ENCODE data around the gene TMEM132E. TPM values are rescaled to one million over a fixed set of nuclear protein-coding genes. Genes with fewer than 3 reads are reported as not detected.

Gene TMEM132E
- total RNA-seq, 2 experiments from 2014 or later, result 0.07 TPM; not detected in 1

DNA sequence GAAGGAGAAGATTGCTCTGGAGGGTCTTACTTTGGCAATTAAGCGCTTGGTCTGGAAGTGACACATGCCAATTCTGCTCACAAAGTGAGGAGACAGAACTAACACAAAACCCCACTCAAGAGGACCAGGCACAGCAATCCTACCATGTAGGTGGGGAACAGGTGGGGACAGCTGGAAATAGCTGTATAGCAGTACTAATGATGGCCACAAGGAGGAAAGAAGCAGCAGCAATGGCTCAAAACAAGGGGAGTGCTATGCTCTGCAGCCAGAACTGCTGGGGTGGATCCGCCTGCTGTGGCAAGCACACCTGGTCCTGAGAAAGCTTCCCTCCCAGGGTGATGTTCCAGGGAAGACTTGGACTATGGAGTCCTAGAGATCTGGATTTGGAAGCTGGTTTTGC is 17.0 kb upstream of the TMEM132E start:
- intact Hi-C loops (cut with micrococcal nuclease), result no loop called here
- Mint-ChIP-seq H3K4me3 (no peak overlapping the region), H3K4me1 (ENCODE audit: low read depth) (no peaks in the 10 kb centered on the region), H3K9me3 (no peaks in the 10 kb centered on the region), H3K36me3 (ENCODE audit: low read depth) (no peaks in the 10 kb centered on the region), H3K27me3 (peaks cover 12% of the 10 kb centered on the region), H3K27ac (no peak overlapping the region)
- TF ChIP-seq, protein P1, sequence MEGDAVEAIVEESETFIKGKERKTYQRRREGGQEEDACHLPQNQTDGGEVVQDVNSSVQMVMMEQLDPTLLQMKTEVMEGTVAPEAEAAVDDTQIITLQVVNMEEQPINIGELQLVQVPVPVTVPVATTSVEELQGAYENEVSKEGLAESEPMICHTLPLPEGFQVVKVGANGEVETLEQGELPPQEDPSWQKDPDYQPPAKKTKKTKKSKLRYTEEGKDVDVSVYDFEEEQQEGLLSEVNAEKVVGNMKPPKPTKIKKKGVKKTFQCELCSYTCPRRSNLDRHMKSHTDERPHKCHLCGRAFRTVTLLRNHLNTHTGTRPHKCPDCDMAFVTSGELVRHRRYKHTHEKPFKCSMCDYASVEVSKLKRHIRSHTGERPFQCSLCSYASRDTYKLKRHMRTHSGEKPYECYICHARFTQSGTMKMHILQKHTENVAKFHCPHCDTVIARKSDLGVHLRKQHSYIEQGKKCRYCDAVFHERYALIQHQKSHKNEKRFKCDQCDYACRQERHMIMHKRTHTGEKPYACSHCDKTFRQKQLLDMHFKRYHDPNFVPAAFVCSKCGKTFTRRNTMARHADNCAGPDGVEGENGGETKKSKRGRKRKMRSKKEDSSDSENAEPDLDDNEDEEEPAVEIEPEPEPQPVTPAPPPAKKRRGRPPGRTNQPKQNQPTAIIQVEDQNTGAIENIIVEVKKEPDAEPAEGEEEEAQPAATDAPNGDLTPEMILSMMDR (IDR thresholded peaks at IDR 0.05), result peak; percentile 31
- ATAC-seq (peak; percentile 65), DNase-seq (no peak)
- POLR2A ChIA-PET, result no interaction called here
- CTCF ChIA-PET, result interaction anchor here (0.9 to 1.8 kb wide), 3 partner anchors 19 to 75 kb away, joined by 3 to 6 read pairs (median 4); no protein-coding TSS in a partner anchor

GRCh38 chr17:34565713-34566112 is 13.7 kb upstream of the TMEM132E start:
- no peaks in the 10 kb centered on the region for H3K4me1 Mint-ChIP-seq (ENCODE audit: low read depth)
- TF ChIP-seq, protein P1 (IDR thresholded peaks at IDR 0.05), result no peak
- H3K27ac Mint-ChIP-seq, result no peak overlapping the region
- H3K4me3 Mint-ChIP-seq, result no peak overlapping the region
- ChIA-PET CTCF (interaction anchor here (1.2 to 2.2 kb wide), 2 partner anchors 13 to 23 kb away, joined by 3 to 7 read pairs; partner anchors contain the start of gene TMEM132E), POLR2A (no interaction called here)
- no peaks in the 10 kb centered on the region for H3K36me3 Mint-ChIP-seq (ENCODE audit: low read depth)
- ATAC-seq, result no peak
- no peak for DNase-seq
- intact Hi-C loops (cut with micrococcal nuclease), result no loop called here
- peaks cover 16% of the 10 kb centered on the region for H3K27me3 Mint-ChIP-seq
- no peaks in the 10 kb centered on the region for H3K9me3 Mint-ChIP-seq

- ATAC-seq (no peak), DNase-seq (no peak)
- no peak overlapping the region for H3K4me3 Mint-ChIP-seq
- H3K4me1 Mint-ChIP-seq (ENCODE audit: low read depth), result no peaks in the 10 kb centered on the region
- ChIA-PET POLR2A (no interaction called here), CTCF (interaction anchor here (1.2 to 2.2 kb wide), 2 partner anchors 13 to 24 kb away, joined by 3 to 7 read pairs; partner anchors contain the start of gene TMEM132E)
- H3K36me3 Mint-ChIP-seq (ENCODE audit: low read depth), result no peaks in the 10 kb centered on the region
- intact Hi-C loops (cut with micrococcal nuclease), result no loop called here
- no peak overlapping the region for H3K27ac Mint-ChIP-seq
- H3K9me3 Mint-ChIP-seq, result no peaks in the 10 kb centered on the region
- TF ChIP-seq, protein P1 (IDR thresholded peaks at IDR 0.05), result no peak
- peaks cover 19% of the 10 kb centered on the region for H3K27me3 Mint-ChIP-seq
These were observed 13.2 kb upstream of the TMEM132E start for GRCh38 chr17:34566201-34566600.

- H3K4me3 Mint-ChIP-seq, result no peak overlapping the region
- H3K27ac Mint-ChIP-seq, result no peak overlapping the region
- H3K36me3 Mint-ChIP-seq (ENCODE audit: low read depth), result no peaks in the 10 kb centered on the region
- ChIA-PET POLR2A (no interaction called here), CTCF (interaction anchor here (1.2 to 2.2 kb wide), 3 partner anchors 11 to 25 kb away, joined by 3 to 7 read pairs (median 4); partner anchors contain the start of gene TMEM132E)
- H3K27me3 Mint-ChIP-seq, result peaks cover 19% of the 10 kb centered on the region
- intact Hi-C loops (cut with micrococcal nuclease), result no loop called here
- H3K4me1 Mint-ChIP-seq (ENCODE audit: low read depth), result no peaks in the 10 kb centered on the region
- DNase-seq (no peak), ATAC-seq (no peak)
- no peaks in the 10 kb centered on the region for H3K9me3 Mint-ChIP-seq
- TF ChIP-seq, protein P1 (IDR thresholded peaks at IDR 0.05), result no peak
These were observed 12.5 kb upstream of the TMEM132E start for GRCh38 chr17:34566873-34567272.

DNA sequence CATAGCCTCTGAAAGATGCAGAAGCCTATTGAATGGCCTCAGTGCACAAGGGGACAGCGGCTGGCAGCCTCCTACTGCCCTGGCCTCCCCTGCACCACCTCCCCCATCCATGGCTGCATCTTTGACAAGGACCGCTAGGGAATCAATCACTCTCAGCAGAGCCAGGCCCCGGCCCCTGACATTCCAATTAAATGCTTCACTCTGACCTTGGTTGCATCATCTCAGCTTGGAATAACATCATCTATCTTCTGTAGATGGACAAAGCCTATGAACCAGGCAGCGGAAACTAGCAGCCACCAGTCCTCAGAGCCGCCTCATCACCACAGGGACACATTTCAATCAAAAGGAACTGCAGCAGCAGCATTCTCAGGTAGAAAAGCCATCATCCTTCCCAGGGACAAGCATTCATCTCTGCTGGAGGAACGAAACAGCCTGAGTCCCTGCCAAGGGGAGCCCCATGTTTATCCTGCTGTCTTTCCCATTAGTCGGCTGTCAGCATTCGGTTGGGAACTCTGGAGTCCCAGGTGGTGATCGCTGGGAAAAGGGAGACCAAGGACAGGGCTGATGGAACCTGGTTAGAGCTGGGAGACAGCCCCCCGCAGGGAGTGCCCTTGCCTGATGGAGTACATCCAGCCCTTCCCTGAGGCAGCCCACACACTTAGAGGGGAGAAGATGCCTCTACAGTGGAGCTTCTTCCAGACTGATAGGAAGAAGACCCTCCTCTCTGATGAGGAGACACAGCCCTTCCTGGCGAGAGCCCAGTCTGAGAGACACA is 11.5 kb upstream of the TMEM132E start:
- peaks cover 27% of the 10 kb centered on the region for H3K27me3 Mint-ChIP-seq
- ATAC-seq (no peak), DNase-seq (no peak)
- intact Hi-C loops (cut with micrococcal nuclease), result no loop called here
- no peaks in the 10 kb centered on the region for H3K4me1 Mint-ChIP-seq (ENCODE audit: low read depth)
- no peaks in the 10 kb centered on the region for H3K36me3 Mint-ChIP-seq (ENCODE audit: low read depth)
- POLR2A ChIA-PET, result no interaction called here
- CTCF ChIA-PET, result interaction anchor here (1.7 to 2.2 kb wide), 2 partner anchors 10 to 26 kb away, joined by 4 to 7 read pairs; no protein-coding TSS in a partner anchor
- TF ChIP-seq, protein P1 (IDR thresholded peaks at IDR 0.05), result no peak
- no peak overlapping the region for H3K4me3 Mint-ChIP-seq
- H3K9me3 Mint-ChIP-seq, result no peaks in the 10 kb centered on the region
- H3K27ac Mint-ChIP-seq, result no peak overlapping the region
